IMR-90 (cell line): ENCODE measurements around the gene COX4I1.

Source experiments
- FOS ChIP-seq: fragments of 150-350 bp; IDR thresholded peaks from 2 replicates; pipeline ENCODE4 v1.6.1; 2016; ENCODE audit warnings: low read depth, low read length
- MAZ ChIP-seq: IDR thresholded peaks from 2 replicates; pipeline ENCODE4 v1.6.1; 2012; ENCODE audit warnings: low read depth, mild to moderate bottlenecking, low read length, improper control_type of control experiment, moderate library complexity, borderline replicate concordance
- POLR2A ChIP-seq: IDR thresholded peaks from 2 replicates; pipeline ENCODE4 v1.6.1; 2012; ENCODE audit warnings: mild to moderate bottlenecking, low read depth, low read length
- TF ChIP-seq, protein P1 (sequence below): conservative IDR thresholded peaks from 2 replicates; pipeline ENCODE4 v1.5.1; 2012; ENCODE audit warnings: mild to moderate bottlenecking, low read depth, low read length, improper control_type of control experiment

DNA sequence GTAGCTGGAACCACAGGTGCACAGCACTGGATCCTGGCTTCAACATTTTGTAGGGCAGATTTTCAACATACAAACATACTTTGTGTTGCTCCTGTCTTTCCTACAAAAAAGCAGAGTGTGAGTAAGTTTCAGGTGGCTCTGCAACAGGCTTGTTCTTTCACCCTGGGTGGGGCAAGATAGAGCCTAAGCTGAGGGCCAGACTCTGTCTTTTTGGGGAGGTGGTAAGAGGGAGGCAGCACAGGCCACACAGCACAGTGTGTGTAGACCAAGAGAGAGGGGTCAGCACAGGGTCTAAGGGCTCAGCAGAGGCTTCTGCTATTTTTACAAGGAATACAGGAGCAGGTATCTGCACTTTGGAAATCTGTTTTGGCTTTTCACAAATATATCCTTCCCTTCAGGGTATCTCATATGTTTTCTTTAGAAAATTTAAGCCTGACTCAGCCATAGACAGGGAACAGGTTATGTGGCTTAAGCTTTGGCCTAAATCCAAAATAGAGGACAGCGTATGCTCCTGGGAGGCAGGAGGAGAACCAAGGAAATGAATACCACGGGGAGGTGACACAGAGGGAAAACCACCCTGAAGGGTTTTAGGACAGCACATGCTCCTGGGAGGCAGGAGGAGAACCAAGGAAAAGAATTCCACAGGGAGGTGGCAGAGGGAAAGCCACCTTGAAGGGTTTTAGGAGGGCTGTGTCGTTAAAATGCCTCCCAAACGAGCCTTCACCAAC is 21.7 kb upstream of the COX4I1 start:
- TF ChIP-seq POLR2A: no peak
- TF ChIP-seq, protein P1, sequence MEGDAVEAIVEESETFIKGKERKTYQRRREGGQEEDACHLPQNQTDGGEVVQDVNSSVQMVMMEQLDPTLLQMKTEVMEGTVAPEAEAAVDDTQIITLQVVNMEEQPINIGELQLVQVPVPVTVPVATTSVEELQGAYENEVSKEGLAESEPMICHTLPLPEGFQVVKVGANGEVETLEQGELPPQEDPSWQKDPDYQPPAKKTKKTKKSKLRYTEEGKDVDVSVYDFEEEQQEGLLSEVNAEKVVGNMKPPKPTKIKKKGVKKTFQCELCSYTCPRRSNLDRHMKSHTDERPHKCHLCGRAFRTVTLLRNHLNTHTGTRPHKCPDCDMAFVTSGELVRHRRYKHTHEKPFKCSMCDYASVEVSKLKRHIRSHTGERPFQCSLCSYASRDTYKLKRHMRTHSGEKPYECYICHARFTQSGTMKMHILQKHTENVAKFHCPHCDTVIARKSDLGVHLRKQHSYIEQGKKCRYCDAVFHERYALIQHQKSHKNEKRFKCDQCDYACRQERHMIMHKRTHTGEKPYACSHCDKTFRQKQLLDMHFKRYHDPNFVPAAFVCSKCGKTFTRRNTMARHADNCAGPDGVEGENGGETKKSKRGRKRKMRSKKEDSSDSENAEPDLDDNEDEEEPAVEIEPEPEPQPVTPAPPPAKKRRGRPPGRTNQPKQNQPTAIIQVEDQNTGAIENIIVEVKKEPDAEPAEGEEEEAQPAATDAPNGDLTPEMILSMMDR: no peak
- TF ChIP-seq MAZ: no peak
- TF ChIP-seq FOS: no peak
